ENCODE results near the gene CSNK1G2.
A peak's percentile ranks its signal among the peaks of the same experiment; 100 is the strongest.

CSNK1G2 gene

GRCh38 chr19:1998712-1999708 is 58.0 kb downstream of the CSNK1G2 start:
- ChIA-PET CTCF (no interaction called here), POLR2A (no interaction called here)
- DNase-seq (ENCODE audit: extremely low spot score) = no peak
- TF ChIP-seq CTCF (IDR thresholded peaks at IDR 0.05; ENCODE audit: control extremely low read depth, extremely low read depth, low read depth, missing control alignments) = no peak

DNA sequence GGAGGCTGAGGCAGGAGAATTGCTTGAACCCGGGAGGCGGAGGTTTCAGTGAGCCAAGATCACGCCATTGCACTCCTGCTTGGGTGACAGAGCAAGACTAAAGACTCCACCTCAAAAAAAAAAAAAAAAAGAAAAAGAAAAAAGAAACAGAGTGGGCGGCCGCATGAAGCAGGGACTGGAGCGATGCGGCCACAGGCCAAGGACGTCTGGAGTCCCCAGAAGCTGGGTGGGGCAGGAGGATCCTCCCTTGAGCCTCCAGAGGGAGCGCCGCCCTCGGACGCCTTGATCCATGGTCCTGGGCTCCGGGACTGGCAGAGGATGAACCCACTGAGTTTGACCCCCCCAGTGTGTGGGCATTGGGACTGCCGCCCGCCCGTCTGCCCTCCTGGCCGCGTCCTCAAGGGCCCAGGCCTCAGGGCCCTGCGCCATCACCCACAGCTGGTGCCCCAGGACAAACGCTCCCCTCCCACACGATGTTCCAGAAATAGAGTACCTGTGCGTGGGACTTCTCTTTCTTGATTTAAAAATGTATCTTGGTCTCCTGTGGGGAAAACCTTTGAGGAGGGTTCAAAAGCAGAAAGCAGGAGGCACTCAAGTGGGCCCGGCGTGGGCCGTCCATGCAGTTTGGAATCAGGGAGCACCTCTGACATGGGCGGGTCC is 59.0 kb downstream of the CSNK1G2 start:
- POLR2A ChIA-PET = interaction anchor here (0.6 kb wide), 1 partner anchor 476 kb away, joined by 3 read pairs; no protein-coding TSS in a partner anchor
- DNase-seq (ENCODE audit: extremely low spot score) = peak; percentile 58
- CTCF ChIA-PET = no interaction called here
- TF ChIP-seq CTCF (IDR thresholded peaks at IDR 0.05; ENCODE audit: control extremely low read depth, extremely low read depth, low read depth, missing control alignments) = no peak

DNA sequence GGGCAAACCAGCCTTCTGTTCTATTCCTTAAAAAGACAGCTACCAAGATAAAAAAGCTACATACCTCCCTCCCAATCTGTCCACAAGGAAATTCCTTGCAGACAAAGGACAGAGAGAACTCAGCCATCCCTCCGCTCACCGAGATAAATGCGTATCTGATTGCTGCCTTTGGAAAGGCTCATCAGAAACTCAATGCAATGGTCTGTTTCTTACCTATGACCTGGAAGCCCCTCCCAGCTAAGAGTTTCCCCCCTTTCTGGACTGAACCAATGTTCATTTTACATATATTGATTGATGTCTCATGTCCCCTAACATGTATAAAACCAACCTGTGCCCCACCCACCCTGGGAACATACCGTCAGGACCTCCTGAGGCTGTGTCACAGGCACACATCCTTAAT is 62.9 kb downstream of the CSNK1G2 start:
- no peak for TF ChIP-seq CTCF (IDR thresholded peaks at IDR 0.05; ENCODE audit: control extremely low read depth, extremely low read depth, low read depth, missing control alignments)
- no peak for DNase-seq (ENCODE audit: extremely low spot score)
- ChIA-PET POLR2A (no interaction called here), CTCF (interaction anchor here (0.9 kb wide), 1 partner anchor 16 kb away, joined by 4 read pairs; no protein-coding TSS in a partner anchor)

GRCh38 chr19:2010135-2010668 is 69.2 kb downstream of the CSNK1G2 start:
- ChIA-PET POLR2A (no interaction called here), CTCF (interaction anchor here (1.8 kb wide), 1 partner anchor 9 kb away, joined by 6 read pairs; no protein-coding TSS in a partner anchor)
- no peak for TF ChIP-seq CTCF (IDR thresholded peaks at IDR 0.05; ENCODE audit: control extremely low read depth, extremely low read depth, low read depth, missing control alignments)
- DNase-seq (ENCODE audit: extremely low spot score) = no peak

- POLR2A ChIA-PET = no interaction called here
Measured at GRCh38 chr19:2011169-2011568, 70.2 kb downstream of the CSNK1G2 start.

More at GRCh38 chr19:2011169-2011568, 70.2 kb downstream of the CSNK1G2 start:
- DNase-seq (ENCODE audit: extremely low spot score) = no peak
- CTCF ChIA-PET = no interaction called here
- no peak for TF ChIP-seq CTCF (IDR thresholded peaks at IDR 0.05; ENCODE audit: control extremely low read depth, extremely low read depth, low read depth, missing control alignments)

Measured in GM10248 (cell line).